ENCODE results near the gene STARD5.

DNA sequence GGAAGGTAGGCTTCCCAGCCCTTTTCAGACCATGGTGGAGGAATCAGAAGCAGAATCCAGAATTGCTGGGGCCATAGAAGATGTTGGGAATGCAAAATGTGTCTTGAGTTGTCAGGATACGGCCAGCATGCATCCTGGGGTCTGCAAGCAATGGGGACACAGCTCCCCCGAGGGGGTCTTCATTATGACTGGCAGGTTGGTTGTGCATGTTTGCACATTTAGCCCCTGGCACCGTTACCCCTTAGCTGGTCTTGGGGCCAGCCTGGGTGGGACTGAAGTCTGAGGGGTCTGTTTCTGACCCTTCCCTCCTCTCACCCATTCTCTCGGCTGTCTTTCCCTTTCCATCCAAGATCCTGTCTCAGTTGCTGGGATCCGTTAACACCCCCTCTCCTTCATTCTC, 50.7 kb downstream of the STARD5 start:
- TF ChIP-seq, protein P1, sequence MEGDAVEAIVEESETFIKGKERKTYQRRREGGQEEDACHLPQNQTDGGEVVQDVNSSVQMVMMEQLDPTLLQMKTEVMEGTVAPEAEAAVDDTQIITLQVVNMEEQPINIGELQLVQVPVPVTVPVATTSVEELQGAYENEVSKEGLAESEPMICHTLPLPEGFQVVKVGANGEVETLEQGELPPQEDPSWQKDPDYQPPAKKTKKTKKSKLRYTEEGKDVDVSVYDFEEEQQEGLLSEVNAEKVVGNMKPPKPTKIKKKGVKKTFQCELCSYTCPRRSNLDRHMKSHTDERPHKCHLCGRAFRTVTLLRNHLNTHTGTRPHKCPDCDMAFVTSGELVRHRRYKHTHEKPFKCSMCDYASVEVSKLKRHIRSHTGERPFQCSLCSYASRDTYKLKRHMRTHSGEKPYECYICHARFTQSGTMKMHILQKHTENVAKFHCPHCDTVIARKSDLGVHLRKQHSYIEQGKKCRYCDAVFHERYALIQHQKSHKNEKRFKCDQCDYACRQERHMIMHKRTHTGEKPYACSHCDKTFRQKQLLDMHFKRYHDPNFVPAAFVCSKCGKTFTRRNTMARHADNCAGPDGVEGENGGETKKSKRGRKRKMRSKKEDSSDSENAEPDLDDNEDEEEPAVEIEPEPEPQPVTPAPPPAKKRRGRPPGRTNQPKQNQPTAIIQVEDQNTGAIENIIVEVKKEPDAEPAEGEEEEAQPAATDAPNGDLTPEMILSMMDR (IDR thresholded peaks at IDR 0.05) = no peak
- no peak for TF ChIP-seq EZH2 (IDR thresholded peaks at IDR 0.05; ENCODE audit: borderline replicate concordance, insufficient read depth, low read depth, low read length, poor library complexity, severe bottlenecking)

Data from B cell (primary cell).